Uterus (tissue), 4 donors: ENCODE results near the gene PFDN5. TPM values are rescaled to one million over a fixed set of nuclear protein-coding genes. Genes with fewer than 3 reads are reported as not detected.
A peak's percentile ranks its signal among the peaks of the same experiment; 100 is the strongest.
"Not testable (repeated sequence)": the region's sequence is repeated elsewhere in the genome, so short reads cannot be mapped to it uniquely, and the experiment has no call there.

Experiments
- DNase-seq, 2 donors: peaks; one replicate each; pipeline ENCODE4 v3.0.0-alpha.2; 2019 to 2020
- H3K27ac ChIP-seq, 2 donors: fragments of 200-600 bp; sonication (generic); 1 replicate in 1 of 2; 2 replicates in 1 of 2; pipeline ENCODE4 v1.5.1; 2016 to 2018
- H3K27me3 ChIP-seq, 2 donors: fragments of 200-600 bp; sonication (generic); one replicate each; pipeline ENCODE4 v1.5.1; 2018 to 2019; ENCODE audit warnings: control low read depth in 1 of 2
- H3K36me3 ChIP-seq, 2 donors: fragments of 200-600 bp; sonication (generic); one replicate each; pipeline ENCODE4 v1.5.1; 2019; ENCODE audit warnings: control low read depth in 1 of 2
- H3K4me1 ChIP-seq, 2 donors: fragments of 200-600 bp; sonication (generic); one replicate each; pipeline ENCODE4 v1.5.1; 2018 to 2019; ENCODE audit warnings: control low read depth in 1 of 2
- H3K4me3 ChIP-seq, 2 donors: fragments of 200-600 bp; sonication (generic); 1 replicate in 1 of 2; 2 replicates in 1 of 2; pipeline ENCODE4 v1.5.1; 2018 to 2019; ENCODE audit warnings: mild to moderate bottlenecking in 1 of 2
- H3K9me3 ChIP-seq, 2 donors: fragments of 200-600 bp; sonication (generic); one replicate each; pipeline ENCODE4 v1.5.1; 2019; ENCODE audit warnings: control low read depth in 1 of 2
- CTCF ChIP-seq, 4 experiments: fragments of 200-600 bp in 2 of 4; fragments of 450-650 bp in 2 of 4; sonication (generic) in 2 of 4; IDR thresholded peaks; one replicate each; pipeline ENCODE4 v1.5.1; 2016 to 2019; ENCODE audit warnings: antibody characterized with exemption in 4 of 4, mild to moderate bottlenecking in 2 of 4, moderate library complexity in 1 of 4
- POLR2A ChIP-seq, 2 donors: fragments of 450-650 bp; IDR thresholded peaks; one replicate each; pipeline ENCODE4 v1.6.1; 2016; ENCODE audit warnings: antibody characterized with exemption in 2 of 2, mild to moderate bottlenecking in 1 of 2, moderate library complexity in 1 of 2
- intact Hi-C: fragments of 100-400 bp; cut with DNase I; formaldehyde crosslinking; loops from one replicate; pipeline ENCODE4 v1.15.1; 2023; ENCODE audit warnings: low total_unique reads
- total RNA-seq, 4 donors: library from RNA; depleted of rRNA in 3 of 4; stranded (reverse); fragments of >200 nt in 3 of 4; gene quantifications; one replicate each; pipeline versions ENCODE4 v1.1.0 to v1.2.4, GENCODE V29; 2014 to 2023
- donor health status: DM: yes; HTN: yes; CAD: no.

PFDN5 gene
- total RNA-seq, 4 donors from 2014 or later, result 347 to 1,573 (median 972) TPM

GRCh38 chr12:53325511-53326061 is 30.2 kb downstream of the PFDN5 start:
- H3K27ac ChIP-seq, result peak overlapping the region; percentile 95 to 99
- H3K36me3 ChIP-seq, result no peaks in the 10 kb centered on the region
- H3K4me3 ChIP-seq, result peak overlapping the region; percentile 67 to 70
- intact Hi-C loops, result no loop called here
- no peaks in the 10 kb centered on the region for H3K9me3 ChIP-seq
- peaks cover 0 to 3% of the 10 kb centered on the region in 2 donors for H3K4me1 ChIP-seq
- DNase-seq, result peak; percentile 42 to 45
- no peaks in the 10 kb centered on the region for H3K27me3 ChIP-seq
- TF ChIP-seq POLR2A (IDR thresholded peaks at IDR 0.05) (peak in 1 of 2 donors; percentile 26), CTCF (IDR thresholded peaks at IDR 0.05) (peak in 1 of 4 experiments; percentile 35)

GRCh38 chr12:53326460-53327185 is 31.3 kb downstream of the PFDN5 start:
- Histone ChIP-seq H3K4me1 (peaks cover 0 to 3% of the 10 kb centered on the region in 2 donors), H3K27me3 (no peaks in the 10 kb centered on the region), H3K27ac (no peak overlapping the region), H3K9me3 (no peaks in the 10 kb centered on the region), H3K36me3 (no peaks in the 10 kb centered on the region), H3K4me3 (no peak overlapping the region)
- DNase-seq, result no peak
- no peak for TF ChIP-seq POLR2A (IDR thresholded peaks at IDR 0.05)
- no peak for TF ChIP-seq CTCF (IDR thresholded peaks at IDR 0.05)
- intact Hi-C loops, result no loop called here

GRCh38 chr12:53327435-53328042 is 32.2 kb downstream of the PFDN5 start:
- Histone ChIP-seq H3K27ac (no peak overlapping the region), H3K4me1 (no peaks in the 10 kb centered on the region), H3K27me3 (no peaks in the 10 kb centered on the region), H3K9me3 (no peaks in the 10 kb centered on the region), H3K36me3 (no peaks in the 10 kb centered on the region), H3K4me3 (no peak overlapping the region)
- intact Hi-C loops, result no loop called here
- no peak for TF ChIP-seq CTCF (IDR thresholded peaks at IDR 0.05)
- no peak for TF ChIP-seq POLR2A (IDR thresholded peaks at IDR 0.05)
- no peak for DNase-seq

GRCh38 chr12:53328043-53328435 is 32.7 kb downstream of the PFDN5 start:
- intact Hi-C loops, result no loop called here
- H3K36me3 ChIP-seq, result no peaks in the 10 kb centered on the region
- no peaks in the 10 kb centered on the region for H3K9me3 ChIP-seq
- no peak for DNase-seq
- TF ChIP-seq POLR2A (IDR thresholded peaks at IDR 0.05), result no peak
- no peak for TF ChIP-seq CTCF (IDR thresholded peaks at IDR 0.05)
- no peaks in the 10 kb centered on the region for H3K4me1 ChIP-seq
- H3K27me3 ChIP-seq, result no peaks in the 10 kb centered on the region
- H3K4me3 ChIP-seq, result no peak overlapping the region
- H3K27ac ChIP-seq, result no peak overlapping the region

- intact Hi-C loops, result no loop called here
- no peaks in the 10 kb centered on the region for H3K9me3 ChIP-seq
- no peak for DNase-seq
- H3K27me3 ChIP-seq, result no peaks in the 10 kb centered on the region
- no peak overlapping the region for H3K4me3 ChIP-seq
- H3K4me1 ChIP-seq, result no peaks in the 10 kb centered on the region
- H3K36me3 ChIP-seq, result no peaks in the 10 kb centered on the region
- no peak overlapping the region for H3K27ac ChIP-seq
- TF ChIP-seq CTCF (IDR thresholded peaks at IDR 0.05) (no peak), POLR2A (IDR thresholded peaks at IDR 0.05) (no peak)
Measured at GRCh38 chr12:53330671-53331070, 35.3 kb downstream of the PFDN5 start.

- H3K36me3 ChIP-seq, DNase-seq, H3K4me3 ChIP-seq, H3K27ac ChIP-seq, H3K9me3 ChIP-seq, H3K4me1 ChIP-seq, intact Hi-C loops, H3K27me3 ChIP-seq: not testable (repeated sequence)
Measured at GRCh38 chr12:53332339-53332738, 37.0 kb downstream of the PFDN5 start.
